ENCODE results near the gene HBP1. TPM values are rescaled to one million over a fixed set of nuclear protein-coding genes. Genes with fewer than 3 reads are reported as not detected.
"Not testable (repeated sequence)": the region's sequence is repeated elsewhere in the genome, so short reads cannot be mapped to it uniquely, and the experiment has no call there.

HBP1 gene
- total RNA-seq, 1 donor from 2014 or later, result 11.0 TPM

DNA sequence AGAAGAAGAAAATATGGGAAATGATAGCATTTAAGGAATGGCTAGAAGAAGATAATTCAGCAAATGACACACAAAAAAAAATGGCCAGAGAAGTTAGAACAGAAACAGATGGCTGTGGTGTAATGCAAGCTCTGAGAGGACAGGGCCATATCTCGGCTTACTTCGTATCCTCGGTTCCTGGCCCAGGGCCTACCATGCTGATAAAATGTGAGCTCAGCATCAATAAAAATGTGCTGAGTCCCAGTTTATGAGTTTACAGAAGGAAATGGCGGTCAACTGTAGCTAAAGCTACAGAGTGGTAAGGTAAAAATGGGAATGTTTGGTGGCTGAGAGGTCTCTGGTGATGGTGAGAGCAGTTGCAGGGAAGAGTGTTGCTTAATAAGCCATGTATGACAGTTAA is 40.8 kb downstream of the HBP1 start:
- peaks cover 36% of the 10 kb centered on the region for H3K36me3 Mint-ChIP-seq (ENCODE audit: low read depth)
- H3K27ac Mint-ChIP-seq, result no peak overlapping the region
- H3K4me1 Mint-ChIP-seq, result no peaks in the 10 kb centered on the region
- H3K9me3 Mint-ChIP-seq, result peaks cover 9% of the 10 kb centered on the region
- DNase-seq, result no peak
- no peak overlapping the region for H3K4me3 Mint-ChIP-seq
- H3K27me3 Mint-ChIP-seq, result no peaks in the 10 kb centered on the region
- intact Hi-C loops (cut with micrococcal nuclease), result loop anchor here (10.0 kb wide), 1 partner anchor 515 kb away; no protein-coding TSS in a partner anchor

GRCh38 chr7:107210400-107210799 is 41.6 kb downstream of the HBP1 start:
- Mint-ChIP-seq H3K9me3 (peaks cover 14% of the 10 kb centered on the region), H3K4me3 (no peak overlapping the region), H3K27me3 (no peaks in the 10 kb centered on the region), H3K36me3 (ENCODE audit: low read depth) (peaks cover 34% of the 10 kb centered on the region), H3K4me1 (no peaks in the 10 kb centered on the region), H3K27ac (no peak overlapping the region)
- intact Hi-C loops (cut with micrococcal nuclease), result no loop called here
- DNase-seq, result no peak

- Mint-ChIP-seq H3K27ac (no peak overlapping the region), H3K4me3 (no peak overlapping the region), H3K27me3 (no peaks in the 10 kb centered on the region), H3K36me3 (ENCODE audit: low read depth) (peaks cover 30% of the 10 kb centered on the region), H3K4me1 (no peaks in the 10 kb centered on the region), H3K9me3 (peaks cover 22% of the 10 kb centered on the region)
- no peak for DNase-seq
- intact Hi-C loops (cut with micrococcal nuclease), result no loop called here
Measured at GRCh38 chr7:107212725-107213124, 43.9 kb downstream of the HBP1 start.

DNA sequence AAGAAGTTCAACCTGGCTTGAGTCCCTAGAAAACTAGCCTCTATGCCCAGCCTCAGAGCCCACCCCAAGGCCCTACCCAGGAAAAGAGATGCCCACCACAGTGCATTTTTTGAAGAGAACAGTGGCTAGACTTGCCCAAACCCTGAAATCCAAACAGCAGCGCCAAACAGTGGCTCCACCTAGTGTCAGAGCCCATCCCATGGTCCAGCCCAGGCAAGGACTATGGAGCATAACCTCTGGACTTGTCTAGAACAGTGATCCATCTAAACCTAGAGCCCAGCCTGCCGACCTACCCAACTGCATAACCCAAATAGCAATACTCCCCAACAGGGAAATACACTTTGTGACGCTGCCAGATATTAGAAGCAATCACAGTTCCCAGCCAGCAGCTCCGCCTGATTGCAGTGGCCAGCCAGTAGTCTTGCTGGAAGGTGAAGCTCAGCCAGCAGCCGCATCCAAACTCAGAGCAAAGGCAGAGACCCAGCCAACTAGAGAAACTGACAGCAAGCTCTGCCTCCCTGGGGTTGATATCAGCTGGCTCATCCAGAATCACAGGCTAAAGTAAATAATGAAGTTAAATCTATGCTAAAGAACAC is 44.5 kb downstream of the HBP1 start:
- peaks cover 22% of the 10 kb centered on the region for H3K9me3 Mint-ChIP-seq
- H3K4me1 Mint-ChIP-seq, result no peaks in the 10 kb centered on the region
- H3K27ac Mint-ChIP-seq, result no peak overlapping the region
- no peak for DNase-seq
- peaks cover 30% of the 10 kb centered on the region for H3K36me3 Mint-ChIP-seq (ENCODE audit: low read depth)
- no peaks in the 10 kb centered on the region for H3K27me3 Mint-ChIP-seq
- intact Hi-C loops (cut with micrococcal nuclease), result no loop called here
- no peak overlapping the region for H3K4me3 Mint-ChIP-seq

DNA sequence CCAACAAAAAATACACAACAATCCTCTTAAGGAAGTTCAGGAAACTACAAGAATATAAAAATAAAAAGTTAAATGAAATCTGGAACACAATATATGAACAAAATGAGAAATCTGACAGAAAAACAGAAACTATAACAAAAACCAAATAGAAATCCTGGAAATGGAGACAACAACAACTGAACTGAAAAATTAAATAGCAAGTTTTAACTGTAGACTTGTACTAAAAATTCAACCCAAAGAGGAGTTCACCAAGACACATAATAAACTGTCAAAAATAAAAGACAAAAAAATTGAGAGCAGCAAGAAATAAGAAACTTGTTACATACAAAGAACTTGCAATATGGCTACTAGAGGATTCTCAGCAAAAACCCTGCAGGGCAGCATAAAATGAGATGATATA is 45.1 kb downstream of the HBP1 start:
- no peak for DNase-seq
- H3K9me3 Mint-ChIP-seq, result peaks cover 22% of the 10 kb centered on the region
- intact Hi-C loops (cut with micrococcal nuclease), result no loop called here
- H3K4me1 Mint-ChIP-seq, result no peaks in the 10 kb centered on the region
- H3K4me3 Mint-ChIP-seq, result no peak overlapping the region
- no peaks in the 10 kb centered on the region for H3K27me3 Mint-ChIP-seq
- H3K36me3 Mint-ChIP-seq (ENCODE audit: low read depth), result peaks cover 29% of the 10 kb centered on the region
- no peak overlapping the region for H3K27ac Mint-ChIP-seq

DNA sequence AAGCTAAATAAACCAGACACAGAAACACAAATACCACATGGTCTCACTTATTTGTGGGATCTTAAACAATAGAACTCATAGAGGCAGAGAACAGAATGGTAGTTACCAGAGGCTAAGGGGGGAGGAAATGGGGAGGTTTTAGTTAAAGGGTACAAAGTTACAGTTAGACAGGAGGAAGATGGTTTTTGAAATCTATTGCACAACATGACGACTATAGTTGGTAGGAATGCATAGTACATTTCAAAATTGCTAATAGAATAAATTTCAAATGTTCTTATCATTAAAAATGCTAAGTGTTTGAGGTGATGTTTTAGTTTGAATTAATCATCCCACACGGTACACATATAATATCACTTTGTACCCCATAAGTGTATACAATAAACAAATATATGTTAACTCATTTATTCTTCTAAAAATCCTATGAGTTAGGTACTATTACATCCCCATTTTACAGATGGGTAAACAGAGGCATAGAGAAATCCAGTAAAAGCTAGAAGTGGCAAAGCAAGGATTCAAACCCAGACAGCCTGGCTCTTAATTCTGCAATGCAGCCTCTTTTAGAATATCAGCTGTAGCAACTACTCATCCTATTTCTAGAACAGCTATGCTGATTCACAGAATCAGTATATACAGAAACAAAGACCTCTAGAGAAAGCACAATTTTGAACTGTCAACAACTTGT is 50.9 kb downstream of the HBP1 start:
- intact Hi-C loops (cut with micrococcal nuclease), result no loop called here
- H3K9me3 Mint-ChIP-seq, result peaks cover 13% of the 10 kb centered on the region
- H3K36me3 Mint-ChIP-seq (ENCODE audit: low read depth), result peaks cover 7% of the 10 kb centered on the region
- no peak overlapping the region for H3K27ac Mint-ChIP-seq
- H3K4me3 Mint-ChIP-seq, result no peak overlapping the region
- no peaks in the 10 kb centered on the region for H3K27me3 Mint-ChIP-seq
- DNase-seq, result no peak
- no peaks in the 10 kb centered on the region for H3K4me1 Mint-ChIP-seq

- peaks cover 8% of the 10 kb centered on the region for H3K9me3 Mint-ChIP-seq
- H3K27ac Mint-ChIP-seq, result no peak overlapping the region
- H3K4me3 Mint-ChIP-seq, result no peak overlapping the region
- H3K27me3 Mint-ChIP-seq, result no peaks in the 10 kb centered on the region
- no peaks in the 10 kb centered on the region for H3K4me1 Mint-ChIP-seq
- intact Hi-C loops (cut with micrococcal nuclease), result no loop called here
- no peak for DNase-seq
- H3K36me3 Mint-ChIP-seq (ENCODE audit: low read depth), result peaks cover 5% of the 10 kb centered on the region
Measured at GRCh38 chr7:107220356-107220755, 51.6 kb downstream of the HBP1 start.

GRCh38 chr7:107220806-107221205 is 52.0 kb downstream of the HBP1 start:
- DNase-seq; H3K36me3 Mint-ChIP-seq (ENCODE audit: low read depth); H3K27ac Mint-ChIP-seq; H3K9me3 Mint-ChIP-seq; intact Hi-C loops (cut with micrococcal nuclease); H3K4me3 Mint-ChIP-seq; H3K27me3 Mint-ChIP-seq; H3K4me1 Mint-ChIP-seq: not testable (repeated sequence)

DNA sequence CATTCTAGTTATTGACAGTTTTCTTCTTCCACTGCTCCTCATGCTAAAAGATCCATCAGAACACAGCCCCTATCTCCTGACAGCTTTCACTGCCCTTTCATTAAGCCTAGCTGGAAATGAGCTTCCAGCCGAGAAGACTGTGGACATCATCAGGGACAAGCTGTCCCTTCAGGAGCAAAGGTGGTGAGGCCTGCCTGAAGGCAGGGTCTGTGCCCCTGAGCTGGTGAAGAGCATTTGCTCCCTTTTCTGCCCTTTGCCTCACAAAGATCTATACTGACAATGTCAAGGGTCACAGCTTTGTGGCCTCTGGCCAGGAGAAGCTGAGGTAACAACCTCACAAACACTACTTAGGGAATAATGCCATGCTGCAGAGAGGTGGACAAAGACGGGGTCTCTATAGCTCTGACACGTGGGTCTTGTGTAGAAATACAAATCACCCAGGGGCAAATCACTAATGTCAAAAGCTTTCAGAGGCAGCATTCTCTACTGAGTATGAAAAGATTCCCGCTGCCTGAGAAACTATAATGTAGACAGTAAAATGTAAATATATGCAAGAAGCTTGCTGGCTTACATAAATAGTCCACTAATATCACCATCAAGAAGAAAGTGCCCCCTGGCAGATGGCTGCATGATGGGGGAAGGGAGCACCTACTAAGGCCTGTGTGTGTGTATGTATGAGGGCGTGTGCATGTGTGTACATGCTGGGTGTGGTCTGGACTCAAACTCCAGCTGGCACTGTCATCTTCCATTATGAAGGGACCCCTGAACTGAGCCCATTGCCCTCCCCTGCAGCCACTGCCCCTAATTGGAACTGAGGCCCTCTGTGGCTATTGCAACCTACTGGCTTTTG is 55.8 kb downstream of the HBP1 start:
- DNase-seq, result no peak
- no peaks in the 10 kb centered on the region for H3K36me3 Mint-ChIP-seq (ENCODE audit: low read depth)
- H3K27me3 Mint-ChIP-seq, result no peaks in the 10 kb centered on the region
- intact Hi-C loops (cut with micrococcal nuclease), result no loop called here
- H3K27ac Mint-ChIP-seq, result no peak overlapping the region
- no peak overlapping the region for H3K4me3 Mint-ChIP-seq
- H3K4me1 Mint-ChIP-seq, result no peaks in the 10 kb centered on the region
- no peaks in the 10 kb centered on the region for H3K9me3 Mint-ChIP-seq

DNA sequence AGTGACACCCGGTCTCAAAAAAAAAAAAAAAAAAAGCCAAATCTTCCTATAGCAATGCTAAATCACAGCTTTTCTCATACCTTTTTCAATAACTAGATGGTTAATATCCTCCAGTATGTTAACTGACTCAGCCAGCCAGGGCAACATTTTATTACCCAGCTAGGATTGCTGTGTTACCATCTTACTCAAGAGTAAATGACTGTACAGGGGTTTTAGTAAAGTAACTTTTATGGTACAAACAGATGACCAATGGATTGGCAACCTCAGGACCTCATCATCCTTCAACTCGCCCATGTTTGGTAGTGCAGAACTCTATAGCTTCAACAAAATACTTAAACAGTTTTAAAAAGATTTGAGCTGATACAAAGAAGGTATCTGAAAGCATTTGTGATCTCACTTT is 59.5 kb downstream of the HBP1 start:
- no peaks in the 10 kb centered on the region for H3K36me3 Mint-ChIP-seq (ENCODE audit: low read depth)
- H3K4me3 Mint-ChIP-seq, result no peak overlapping the region
- H3K4me1 Mint-ChIP-seq, result no peaks in the 10 kb centered on the region
- DNase-seq, result no peak
- H3K27me3 Mint-ChIP-seq, result no peaks in the 10 kb centered on the region
- intact Hi-C loops (cut with micrococcal nuclease), result no loop called here
- no peak overlapping the region for H3K27ac Mint-ChIP-seq
- no peaks in the 10 kb centered on the region for H3K9me3 Mint-ChIP-seq

GRCh38 chr7:107230334-107230733 is 61.5 kb downstream of the HBP1 start:
- Mint-ChIP-seq H3K9me3 (no peaks in the 10 kb centered on the region), H3K27ac (no peak overlapping the region)

GRCh38 chr7:107232568-107233090 is 63.8 kb downstream of the HBP1 start:
- Mint-ChIP-seq H3K4me3 (no peak overlapping the region), H3K27ac (no peak overlapping the region), H3K27me3 (no peaks in the 10 kb centered on the region), H3K9me3 (no peaks in the 10 kb centered on the region), H3K4me1 (no peaks in the 10 kb centered on the region), H3K36me3 (ENCODE audit: low read depth) (no peaks in the 10 kb centered on the region)
- no peak for DNase-seq
- intact Hi-C loops (cut with micrococcal nuclease), result no loop called here

More at GRCh38 chr7:107230334-107230733, 61.5 kb downstream of the HBP1 start:
- no peak for DNase-seq
- no peaks in the 10 kb centered on the region for H3K27me3 Mint-ChIP-seq
- intact Hi-C loops (cut with micrococcal nuclease), result no loop called here
- H3K4me3 Mint-ChIP-seq, result no peak overlapping the region
- no peaks in the 10 kb centered on the region for H3K36me3 Mint-ChIP-seq (ENCODE audit: low read depth)
- no peaks in the 10 kb centered on the region for H3K4me1 Mint-ChIP-seq

GRCh38 chr7:107233174-107233573 is 64.4 kb downstream of the HBP1 start:
- H3K27ac Mint-ChIP-seq, result no peak overlapping the region
- no peaks in the 10 kb centered on the region for H3K36me3 Mint-ChIP-seq (ENCODE audit: low read depth)
- H3K27me3 Mint-ChIP-seq, result no peaks in the 10 kb centered on the region
- no peak overlapping the region for H3K4me3 Mint-ChIP-seq
- intact Hi-C loops (cut with micrococcal nuclease), result no loop called here
- H3K4me1 Mint-ChIP-seq, result no peaks in the 10 kb centered on the region
- no peak for DNase-seq
- H3K9me3 Mint-ChIP-seq, result no peaks in the 10 kb centered on the region

GRCh38 chr7:107233981-107234380 is 65.2 kb downstream of the HBP1 start:
- intact Hi-C loops (cut with micrococcal nuclease), result no loop called here
- no peaks in the 10 kb centered on the region for H3K9me3 Mint-ChIP-seq
- H3K4me1 Mint-ChIP-seq, result no peaks in the 10 kb centered on the region
- no peaks in the 10 kb centered on the region for H3K27me3 Mint-ChIP-seq
- DNase-seq, result no peak
- no peak overlapping the region for H3K27ac Mint-ChIP-seq
- no peaks in the 10 kb centered on the region for H3K36me3 Mint-ChIP-seq (ENCODE audit: low read depth)
- no peak overlapping the region for H3K4me3 Mint-ChIP-seq
